ENCODE data around the gene SORBS1.

SORBS1 gene

GRCh38 chr10:95542330-95542729 is 18.8 kb downstream of the SORBS1 start:
- DNase-seq (ENCODE audit: low spot score) (no peak), FAIRE-seq (no peak)

GRCh38 chr10:95540514-95541052 is 20.6 kb downstream of the SORBS1 start:
- FAIRE-seq (no peak), DNase-seq (ENCODE audit: low spot score) (no peak)

GRCh38 chr10:95539560-95540284 is 21.4 kb downstream of the SORBS1 start:
- DNase-seq (ENCODE audit: low spot score) (no peak), FAIRE-seq (no peak)

- FAIRE-seq (no peak), DNase-seq (ENCODE audit: low spot score) (no peak)
These were observed 22.8 kb downstream of the SORBS1 start for GRCh38 chr10:95538412-95538811.

- DNase-seq (ENCODE audit: low spot score) (peak; percentile 40), FAIRE-seq (peak; percentile 63)
These were observed 23.6 kb downstream of the SORBS1 start for GRCh38 chr10:95537542-95537927.

GRCh38 chr10:95536894-95537541 is 24.2 kb downstream of the SORBS1 start:
- no peak for FAIRE-seq
- no peak for DNase-seq (ENCODE audit: low spot score)

- no peak for FAIRE-seq
- DNase-seq (ENCODE audit: low spot score): no peak
These were observed 25.2 kb downstream of the SORBS1 start for GRCh38 chr10:95536017-95536416.

GRCh38 chr10:95535526-95535925 is 25.6 kb downstream of the SORBS1 start:
- DNase-seq (ENCODE audit: low spot score) (no peak), FAIRE-seq (no peak)

- DNase-seq (ENCODE audit: low spot score) (no peak), FAIRE-seq (no peak)
These were observed 27.6 kb downstream of the SORBS1 start for GRCh38 chr10:95533590-95533989.

- DNase-seq (ENCODE audit: low spot score) (no peak), FAIRE-seq (no peak)
These were observed 28.6 kb downstream of the SORBS1 start for GRCh38 chr10:95532536-95532935.

GRCh38 chr10:95531994-95532399 is 29.2 kb downstream of the SORBS1 start:
- FAIRE-seq (no peak), DNase-seq (ENCODE audit: low spot score) (no peak)

- FAIRE-seq (no peak), DNase-seq (ENCODE audit: low spot score) (no peak)
These were observed 29.9 kb downstream of the SORBS1 start for GRCh38 chr10:95531058-95531809.

- DNase-seq (ENCODE audit: low spot score) (no peak), FAIRE-seq (no peak)
These were observed 30.6 kb downstream of the SORBS1 start for GRCh38 chr10:95530561-95530960.

GRCh38 chr10:95530029-95530428 is 31.1 kb downstream of the SORBS1 start:
- no peak for DNase-seq (ENCODE audit: low spot score)

GRCh38 chr10:95526044-95526443 is 35.1 kb downstream of the SORBS1 start:
- DNase-seq (ENCODE audit: low spot score): no peak
- no peak for FAIRE-seq

More at GRCh38 chr10:95530029-95530428, 31.1 kb downstream of the SORBS1 start:
- FAIRE-seq: no peak

- no peak for DNase-seq (ENCODE audit: low spot score)
- peak; percentile 5 for FAIRE-seq
These were observed 36.1 kb downstream of the SORBS1 start for GRCh38 chr10:95525033-95525418.

- FAIRE-seq: no peak
- no peak for DNase-seq (ENCODE audit: low spot score)
These were observed 36.7 kb downstream of the SORBS1 start for GRCh38 chr10:95524358-95525032.

GRCh38 chr10:95522117-95522516 is 39.1 kb downstream of the SORBS1 start:
- DNase-seq (ENCODE audit: low spot score) (no peak), FAIRE-seq (no peak)

- FAIRE-seq (no peak), DNase-seq (ENCODE audit: low spot score) (no peak)
These were observed 40.6 kb downstream of the SORBS1 start for GRCh38 chr10:95520617-95521016.

- FAIRE-seq (no peak), DNase-seq (ENCODE audit: low spot score) (no peak)
These were observed 42.4 kb downstream of the SORBS1 start for GRCh38 chr10:95518455-95519452.
